ENCODE data around the gene GPR176. TPM values are rescaled to one million over a fixed set of nuclear protein-coding genes. Genes with fewer than 3 reads are reported as not detected.

Gene GPR176
- total RNA-seq, 1 donor from 2014 or later: 7.2 TPM

GRCh38 chr15:39835550-39835949, 84.5 kb downstream of the GPR176 start:
- Mint-ChIP-seq H3K9me3 (no peaks in the 10 kb centered on the region), H3K27ac (no peak overlapping the region), H3K36me3 (no peaks in the 10 kb centered on the region), H3K4me3 (no peak overlapping the region), H3K27me3 (peaks cover 9% of the 10 kb centered on the region), H3K4me1 (ENCODE audit: unreplicated experiment) (peaks cover 4% of the 10 kb centered on the region)
- TF ChIP-seq, protein P1, sequence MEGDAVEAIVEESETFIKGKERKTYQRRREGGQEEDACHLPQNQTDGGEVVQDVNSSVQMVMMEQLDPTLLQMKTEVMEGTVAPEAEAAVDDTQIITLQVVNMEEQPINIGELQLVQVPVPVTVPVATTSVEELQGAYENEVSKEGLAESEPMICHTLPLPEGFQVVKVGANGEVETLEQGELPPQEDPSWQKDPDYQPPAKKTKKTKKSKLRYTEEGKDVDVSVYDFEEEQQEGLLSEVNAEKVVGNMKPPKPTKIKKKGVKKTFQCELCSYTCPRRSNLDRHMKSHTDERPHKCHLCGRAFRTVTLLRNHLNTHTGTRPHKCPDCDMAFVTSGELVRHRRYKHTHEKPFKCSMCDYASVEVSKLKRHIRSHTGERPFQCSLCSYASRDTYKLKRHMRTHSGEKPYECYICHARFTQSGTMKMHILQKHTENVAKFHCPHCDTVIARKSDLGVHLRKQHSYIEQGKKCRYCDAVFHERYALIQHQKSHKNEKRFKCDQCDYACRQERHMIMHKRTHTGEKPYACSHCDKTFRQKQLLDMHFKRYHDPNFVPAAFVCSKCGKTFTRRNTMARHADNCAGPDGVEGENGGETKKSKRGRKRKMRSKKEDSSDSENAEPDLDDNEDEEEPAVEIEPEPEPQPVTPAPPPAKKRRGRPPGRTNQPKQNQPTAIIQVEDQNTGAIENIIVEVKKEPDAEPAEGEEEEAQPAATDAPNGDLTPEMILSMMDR (conservative IDR thresholded peaks at IDR 0.05): no peak
- DNase-seq (ENCODE audit: extremely low spot score, unreplicated experiment): no peak

GRCh38 chr15:39834256-39834655, 85.8 kb downstream of the GPR176 start:
- peaks cover 4% of the 10 kb centered on the region for H3K4me1 Mint-ChIP-seq (ENCODE audit: unreplicated experiment)
- TF ChIP-seq, protein P1 (conservative IDR thresholded peaks at IDR 0.05): no peak
- H3K9me3 Mint-ChIP-seq: no peaks in the 10 kb centered on the region
- no peak overlapping the region for H3K27ac Mint-ChIP-seq
- no peaks in the 10 kb centered on the region for H3K36me3 Mint-ChIP-seq
- no peak for DNase-seq (ENCODE audit: extremely low spot score, unreplicated experiment)
- peaks cover 13% of the 10 kb centered on the region for H3K27me3 Mint-ChIP-seq
- no peak overlapping the region for H3K4me3 Mint-ChIP-seq

DNA sequence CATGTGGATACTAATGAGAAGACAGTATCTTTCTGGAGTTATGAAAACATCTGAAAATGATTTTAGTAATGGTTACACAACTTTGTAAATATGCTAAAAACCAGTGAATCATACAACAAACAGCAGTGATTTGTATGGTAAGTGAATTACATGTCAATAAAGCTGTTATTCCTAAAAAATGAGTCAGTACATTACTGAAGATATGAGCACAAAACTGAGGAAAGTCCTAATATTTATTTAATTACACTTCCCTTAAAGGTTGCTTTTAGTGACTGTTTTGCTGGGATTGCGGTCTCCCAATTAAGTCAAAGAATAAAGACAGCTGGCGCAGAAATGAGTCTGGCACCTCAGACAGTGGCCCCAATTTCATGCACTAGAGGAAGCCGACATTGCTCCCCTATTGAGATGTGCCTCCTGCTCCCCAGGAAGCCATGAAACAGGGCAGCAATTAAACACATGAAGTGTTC, 86.5 kb downstream of the GPR176 start:
- Mint-ChIP-seq H3K9me3 (no peaks in the 10 kb centered on the region), H3K27ac (no peak overlapping the region), H3K36me3 (no peaks in the 10 kb centered on the region), H3K27me3 (peaks cover 13% of the 10 kb centered on the region), H3K4me3 (no peak overlapping the region), H3K4me1 (ENCODE audit: unreplicated experiment) (peaks cover 7% of the 10 kb centered on the region)
- no peak for DNase-seq (ENCODE audit: extremely low spot score, unreplicated experiment)
- TF ChIP-seq, protein P1 (conservative IDR thresholded peaks at IDR 0.05): no peak

GRCh38 chr15:39830166-39830565, 89.9 kb downstream of the GPR176 start:
- TF ChIP-seq, protein P1 (conservative IDR thresholded peaks at IDR 0.05): no peak

DNA sequence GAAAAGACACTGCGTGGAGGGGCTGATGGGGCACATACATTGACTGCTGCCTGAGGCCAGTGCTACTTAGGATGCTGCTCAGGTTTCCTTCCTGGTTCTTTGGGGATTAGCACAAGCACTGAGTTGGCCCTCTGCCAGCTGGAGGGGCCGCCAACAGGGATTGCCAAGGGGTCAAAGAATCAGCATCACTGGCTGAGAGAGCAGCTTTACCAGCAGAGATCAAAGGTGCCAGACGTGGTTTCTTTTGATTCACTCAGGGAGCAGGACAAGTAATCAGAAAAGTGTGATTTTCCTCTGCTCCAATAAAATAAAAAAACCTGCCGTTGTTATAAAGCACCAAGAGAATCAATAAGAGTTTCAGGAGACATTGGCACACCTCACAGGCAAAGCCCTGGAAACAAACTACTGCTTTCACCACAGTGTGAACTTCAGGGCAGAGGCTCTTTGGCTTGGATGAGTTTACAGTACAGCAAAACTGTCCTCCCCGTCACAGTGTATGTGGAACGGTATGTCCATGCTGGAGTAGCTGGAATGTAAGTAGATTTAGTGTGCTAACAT, 91.6 kb downstream of the GPR176 start:
- Mint-ChIP-seq H3K4me3 (no peak overlapping the region), H3K4me1 (ENCODE audit: unreplicated experiment) (peaks cover 10% of the 10 kb centered on the region), H3K27me3 (peaks cover 13% of the 10 kb centered on the region), H3K9me3 (peaks cover 7% of the 10 kb centered on the region), H3K27ac (no peak overlapping the region), H3K36me3 (no peaks in the 10 kb centered on the region)
- TF ChIP-seq, protein P1 (conservative IDR thresholded peaks at IDR 0.05): no peak
- DNase-seq (ENCODE audit: extremely low spot score, unreplicated experiment): peak; percentile 73

More at GRCh38 chr15:39830166-39830565, 89.9 kb downstream of the GPR176 start:
- peaks cover 10% of the 10 kb centered on the region for H3K4me1 Mint-ChIP-seq (ENCODE audit: unreplicated experiment)
- peaks cover 13% of the 10 kb centered on the region for H3K27me3 Mint-ChIP-seq
- no peak for DNase-seq (ENCODE audit: extremely low spot score, unreplicated experiment)
- no peak overlapping the region for H3K4me3 Mint-ChIP-seq
- no peaks in the 10 kb centered on the region for H3K36me3 Mint-ChIP-seq
- H3K9me3 Mint-ChIP-seq: no peaks in the 10 kb centered on the region
- H3K27ac Mint-ChIP-seq: no peak overlapping the region

Measured in type B pancreatic cell (in vitro differentiated cells).